Measurements from ENCODE around the gene ANO1.

ANO1 gene

GRCh38 chr11:70142221-70142875 lies 64.2 kb downstream of the ANO1 start:
- DNase-seq: no peak

GRCh38 chr11:70144262-70144661 lies 66.1 kb downstream of the ANO1 start:
- DNase-seq: no peak

GRCh38 chr11:70145071-70145470 lies 67.0 kb downstream of the ANO1 start:
- DNase-seq: no peak

- no peak for DNase-seq
These were observed 67.7 kb downstream of the ANO1 start for GRCh38 chr11:70145841-70146240.

- DNase-seq: no peak
These were observed 68.2 kb downstream of the ANO1 start for GRCh38 chr11:70146299-70146698.

GRCh38 chr11:70146895-70147520 lies 68.9 kb downstream of the ANO1 start:
- no peak for DNase-seq

- DNase-seq: no peak
These were observed 69.6 kb downstream of the ANO1 start for GRCh38 chr11:70147668-70148067.

- no peak for DNase-seq
These were observed 73.6 kb downstream of the ANO1 start for GRCh38 chr11:70151671-70152070.

- DNase-seq: no peak
These were observed 75.1 kb downstream of the ANO1 start for GRCh38 chr11:70153133-70153727.

GRCh38 chr11:70155386-70155785 lies 77.3 kb downstream of the ANO1 start:
- no peak for DNase-seq

GRCh38 chr11:70156291-70157037 lies 78.3 kb downstream of the ANO1 start:
- DNase-seq: no peak

- DNase-seq: no peak
These were observed 80.1 kb downstream of the ANO1 start for GRCh38 chr11:70158201-70158600.

- DNase-seq: no peak
These were observed 80.8 kb downstream of the ANO1 start for GRCh38 chr11:70158757-70159389.

- no peak for DNase-seq
These were observed 81.8 kb downstream of the ANO1 start for GRCh38 chr11:70159627-70160570.

- no peak for DNase-seq
These were observed 83.0 kb downstream of the ANO1 start for GRCh38 chr11:70161043-70161625.

- no peak for DNase-seq
These were observed 86.6 kb downstream of the ANO1 start for GRCh38 chr11:70164705-70165104.

GRCh38 chr11:70167120-70167519 lies 89.0 kb downstream of the ANO1 start:
- no peak for DNase-seq

GRCh38 chr11:70167723-70168404 lies 89.7 kb downstream of the ANO1 start:
- no peak for DNase-seq

GRCh38 chr11:70168405-70168754 lies 90.3 kb downstream of the ANO1 start:
- no peak for DNase-seq

- DNase-seq: no peak
These were observed 91.0 kb downstream of the ANO1 start for GRCh38 chr11:70169127-70169526.

- no peak for DNase-seq
These were observed 91.5 kb downstream of the ANO1 start for GRCh38 chr11:70169632-70170031.

Data from stimulated activated CD4-positive, alpha-beta T cell treated with anti-CD3 and anti-CD28 coated beads, Interleukin-15, amount 100 ng/mL, for 24 hours (primary cell).